ENCODE results near the gene BGLAP.

Gene BGLAP

DNA sequence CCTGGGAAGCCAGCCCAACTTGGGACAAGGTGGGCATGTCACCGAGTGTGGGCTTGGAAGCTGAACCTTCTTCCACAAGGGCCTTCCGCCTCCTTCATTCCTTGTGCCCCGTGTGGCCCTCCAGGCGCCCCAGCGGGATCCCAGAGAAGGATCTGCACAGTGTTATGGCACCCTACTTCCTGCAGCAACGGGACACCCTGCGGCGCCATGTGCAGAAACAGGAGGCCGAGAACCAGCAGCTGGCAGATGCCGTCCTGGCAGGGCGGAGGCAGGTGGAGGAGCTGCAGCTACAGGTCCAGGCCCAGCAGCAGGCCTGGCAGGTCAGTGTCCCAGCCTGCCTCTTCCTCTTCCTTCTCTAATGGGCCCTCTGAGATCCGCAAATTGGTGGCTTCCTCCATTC, 5.8 kb upstream of the BGLAP start:
- TF ChIP-seq, protein P1, sequence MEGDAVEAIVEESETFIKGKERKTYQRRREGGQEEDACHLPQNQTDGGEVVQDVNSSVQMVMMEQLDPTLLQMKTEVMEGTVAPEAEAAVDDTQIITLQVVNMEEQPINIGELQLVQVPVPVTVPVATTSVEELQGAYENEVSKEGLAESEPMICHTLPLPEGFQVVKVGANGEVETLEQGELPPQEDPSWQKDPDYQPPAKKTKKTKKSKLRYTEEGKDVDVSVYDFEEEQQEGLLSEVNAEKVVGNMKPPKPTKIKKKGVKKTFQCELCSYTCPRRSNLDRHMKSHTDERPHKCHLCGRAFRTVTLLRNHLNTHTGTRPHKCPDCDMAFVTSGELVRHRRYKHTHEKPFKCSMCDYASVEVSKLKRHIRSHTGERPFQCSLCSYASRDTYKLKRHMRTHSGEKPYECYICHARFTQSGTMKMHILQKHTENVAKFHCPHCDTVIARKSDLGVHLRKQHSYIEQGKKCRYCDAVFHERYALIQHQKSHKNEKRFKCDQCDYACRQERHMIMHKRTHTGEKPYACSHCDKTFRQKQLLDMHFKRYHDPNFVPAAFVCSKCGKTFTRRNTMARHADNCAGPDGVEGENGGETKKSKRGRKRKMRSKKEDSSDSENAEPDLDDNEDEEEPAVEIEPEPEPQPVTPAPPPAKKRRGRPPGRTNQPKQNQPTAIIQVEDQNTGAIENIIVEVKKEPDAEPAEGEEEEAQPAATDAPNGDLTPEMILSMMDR (IDR thresholded peaks at IDR 0.05; ENCODE audit: insufficient read depth, low read length, poor library complexity, severe bottlenecking), result no peak
- no peak for DNase-seq (ENCODE audit: extremely low read depth, insufficient read length)
- Histone ChIP-seq H3K27me3 (replicated peaks; ENCODE audit: control insufficient read depth, insufficient read depth, low read length) (no peaks in the 10 kb centered on the region), H3K36me3 (ENCODE audit: control insufficient read depth, insufficient read depth, low read length) (peaks cover 29% of the 10 kb centered on the region), H3K4me3 (replicated peaks; ENCODE audit: low read depth, low read length) (no peak overlapping the region)

DNA sequence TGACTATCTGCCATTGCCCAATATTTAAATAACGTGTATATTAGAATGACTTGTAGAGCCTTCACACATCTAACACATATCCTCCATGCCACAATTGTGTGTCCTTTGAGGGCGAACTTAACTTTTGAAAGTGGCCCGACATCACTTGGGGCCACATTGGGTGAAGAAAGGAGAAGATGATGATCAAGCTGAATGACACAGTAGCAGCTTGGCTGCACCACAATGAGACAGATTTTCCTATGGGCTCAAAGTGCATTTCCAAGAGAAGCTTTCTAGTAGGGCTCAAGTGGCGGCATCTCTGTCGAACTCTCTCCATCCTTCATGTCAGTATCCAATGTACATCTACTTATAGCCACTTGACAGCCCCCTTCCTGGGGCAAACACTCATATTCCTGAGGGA, 3.7 kb upstream of the BGLAP start:
- Histone ChIP-seq H3K4me3 (replicated peaks; ENCODE audit: low read depth, low read length) (no peak overlapping the region), H3K36me3 (ENCODE audit: control insufficient read depth, insufficient read depth, low read length) (peaks cover 25% of the 10 kb centered on the region), H3K27me3 (replicated peaks; ENCODE audit: control insufficient read depth, insufficient read depth, low read length) (no peaks in the 10 kb centered on the region)
- TF ChIP-seq, protein P1 (IDR thresholded peaks at IDR 0.05; ENCODE audit: insufficient read depth, low read length, poor library complexity, severe bottlenecking), result no peak
- no peak for DNase-seq (ENCODE audit: extremely low read depth, insufficient read length)

DNA sequence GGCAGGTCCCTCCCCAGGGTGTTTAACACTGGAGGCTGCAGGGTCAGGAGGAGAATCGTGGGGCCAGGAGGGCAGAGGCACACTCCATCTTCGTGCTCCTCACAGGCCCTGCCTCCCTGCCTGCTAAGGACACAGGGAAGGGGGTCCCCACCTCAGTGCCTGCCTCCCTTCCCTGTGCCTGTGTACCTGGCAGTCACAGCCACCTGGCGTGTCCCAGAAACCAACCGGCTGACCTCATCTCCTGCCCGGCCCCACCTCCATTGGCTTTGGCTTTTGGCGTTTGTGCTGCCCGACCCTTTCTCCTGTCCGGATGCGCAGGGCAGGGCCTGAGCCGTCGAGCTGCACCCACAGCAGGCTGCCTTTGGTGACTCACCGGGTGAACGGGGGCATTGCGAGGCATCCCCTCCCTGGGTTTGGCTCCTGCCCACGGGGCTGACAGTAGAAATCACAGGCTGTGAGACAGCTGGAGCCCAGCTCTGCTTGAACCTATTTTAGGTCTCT, 623 bp upstream of the BGLAP start:
- Histone ChIP-seq H3K4me3 (replicated peaks; ENCODE audit: low read depth, low read length) (no peak overlapping the region), H3K27me3 (replicated peaks; ENCODE audit: control insufficient read depth, insufficient read depth, low read length) (no peaks in the 10 kb centered on the region), H3K36me3 (ENCODE audit: control insufficient read depth, insufficient read depth, low read length) (peaks cover 13% of the 10 kb centered on the region)
- TF ChIP-seq, protein P1 (IDR thresholded peaks at IDR 0.05; ENCODE audit: insufficient read depth, low read length, poor library complexity, severe bottlenecking), result no peak
- no peak for DNase-seq (ENCODE audit: extremely low read depth, insufficient read length)

DNA sequence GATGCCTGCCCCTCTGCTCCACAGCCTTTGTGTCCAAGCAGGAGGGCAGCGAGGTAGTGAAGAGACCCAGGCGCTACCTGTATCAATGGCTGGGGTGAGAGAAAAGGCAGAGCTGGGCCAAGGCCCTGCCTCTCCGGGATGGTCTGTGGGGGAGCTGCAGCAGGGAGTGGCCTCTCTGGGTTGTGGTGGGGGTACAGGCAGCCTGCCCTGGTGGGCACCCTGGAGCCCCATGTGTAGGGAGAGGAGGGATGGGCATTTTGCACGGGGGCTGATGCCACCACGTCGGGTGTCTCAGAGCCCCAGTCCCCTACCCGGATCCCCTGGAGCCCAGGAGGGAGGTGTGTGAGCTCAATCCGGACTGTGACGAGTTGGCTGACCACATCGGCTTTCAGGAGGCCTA, 754 bp downstream of the BGLAP start:
- Histone ChIP-seq H3K36me3 (ENCODE audit: control insufficient read depth, insufficient read depth, low read length) (peaks cover 12% of the 10 kb centered on the region), H3K4me3 (replicated peaks; ENCODE audit: low read depth, low read length) (no peak overlapping the region), H3K27me3 (replicated peaks; ENCODE audit: control insufficient read depth, insufficient read depth, low read length) (no peaks in the 10 kb centered on the region)
- TF ChIP-seq, protein P1 (IDR thresholded peaks at IDR 0.05; ENCODE audit: insufficient read depth, low read length, poor library complexity, severe bottlenecking), result no peak
- DNase-seq (ENCODE audit: extremely low read depth, insufficient read length), result no peak

- H3K4me3 ChIP-seq (replicated peaks; ENCODE audit: low read depth, low read length), result no peak overlapping the region
- TF ChIP-seq, protein P1 (IDR thresholded peaks at IDR 0.05; ENCODE audit: insufficient read depth, low read length, poor library complexity, severe bottlenecking), result no peak
- H3K27me3 ChIP-seq (replicated peaks; ENCODE audit: control insufficient read depth, insufficient read depth, low read length), result no peaks in the 10 kb centered on the region
- peaks cover 7% of the 10 kb centered on the region for H3K36me3 ChIP-seq (ENCODE audit: control insufficient read depth, insufficient read depth, low read length)
- DNase-seq (ENCODE audit: extremely low read depth, insufficient read length), result no peak
These were observed 2.1 kb downstream of the BGLAP start for GRCh38 chr1:156244126-156244525.

GRCh38 chr1:156244712-156245111, 2.7 kb downstream of the BGLAP start:
- Histone ChIP-seq H3K36me3 (ENCODE audit: control insufficient read depth, insufficient read depth, low read length) (peaks cover 9% of the 10 kb centered on the region), H3K4me3 (replicated peaks; ENCODE audit: low read depth, low read length) (no peak overlapping the region), H3K27me3 (replicated peaks; ENCODE audit: control insufficient read depth, insufficient read depth, low read length) (no peaks in the 10 kb centered on the region)
- no peak for DNase-seq (ENCODE audit: extremely low read depth, insufficient read length)
- TF ChIP-seq, protein P1 (IDR thresholded peaks at IDR 0.05; ENCODE audit: insufficient read depth, low read length, poor library complexity, severe bottlenecking), result no peak

Measured in GM06990 (cell line).